Ovary (tissue), 3 donors: ENCODE data around the gene NDUFS7.

Experiments used
- POLR2A ChIP-seq: fragments of 450-650 bp; IDR thresholded peaks from one replicate; pipeline ENCODE4 v1.6.1; 2017; ENCODE audit warnings: antibody characterized with exemption, mild to moderate bottlenecking, moderate library complexity
- TF ChIP-seq, protein P1 (sequence below), 3 donors: fragments of 450-650 bp in 2 of 3; fragments of 200-600 bp in 1 of 3; IDR thresholded peaks; one replicate each; pipeline versions ENCODE4 v1.5.1 to v1.8.0; 2016 to 2022; ENCODE audit warnings: antibody characterized with exemption in 3 of 3, mild to moderate bottlenecking in 1 of 3
- donor health status: DM: no; HTN: no; CAD: no.

DNA sequence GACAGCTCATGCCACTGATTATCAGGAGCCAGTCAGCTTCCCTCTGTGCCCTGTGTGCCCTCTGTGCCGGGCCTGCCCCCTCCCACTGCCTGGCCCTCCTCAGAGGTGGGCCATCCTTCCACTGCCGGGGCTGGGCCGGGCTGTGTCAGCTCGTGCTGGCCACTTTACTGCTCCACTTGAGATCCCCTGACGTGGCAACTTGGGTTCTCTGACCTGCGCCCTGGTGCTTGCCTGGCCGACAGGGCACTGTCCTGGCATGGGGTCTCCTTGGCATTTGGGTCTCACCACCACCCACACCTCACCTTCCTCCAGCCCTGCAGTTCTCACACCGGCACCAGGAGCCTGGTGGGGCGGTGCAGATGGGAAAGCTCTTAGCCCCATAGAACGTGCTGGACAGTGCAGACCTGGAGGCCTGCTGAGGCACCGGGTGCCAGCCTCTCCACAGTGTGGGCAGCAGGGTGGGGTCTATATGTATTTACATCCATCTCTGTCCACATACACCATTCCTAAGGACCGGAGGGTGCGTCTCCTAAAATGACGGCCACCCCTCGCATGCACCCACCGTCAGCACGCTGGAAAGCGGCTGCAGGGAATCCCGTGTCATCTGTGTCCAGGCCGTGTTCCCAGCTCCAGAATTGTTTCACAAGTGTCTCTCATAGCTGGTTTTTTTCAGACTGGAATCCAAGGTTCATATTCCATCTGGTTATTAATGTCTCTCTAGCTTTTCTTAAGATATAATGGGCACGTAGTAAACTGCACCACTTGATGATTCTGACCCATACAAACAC is 35.4 kb downstream of the NDUFS7 start:
- TF ChIP-seq, protein P1, sequence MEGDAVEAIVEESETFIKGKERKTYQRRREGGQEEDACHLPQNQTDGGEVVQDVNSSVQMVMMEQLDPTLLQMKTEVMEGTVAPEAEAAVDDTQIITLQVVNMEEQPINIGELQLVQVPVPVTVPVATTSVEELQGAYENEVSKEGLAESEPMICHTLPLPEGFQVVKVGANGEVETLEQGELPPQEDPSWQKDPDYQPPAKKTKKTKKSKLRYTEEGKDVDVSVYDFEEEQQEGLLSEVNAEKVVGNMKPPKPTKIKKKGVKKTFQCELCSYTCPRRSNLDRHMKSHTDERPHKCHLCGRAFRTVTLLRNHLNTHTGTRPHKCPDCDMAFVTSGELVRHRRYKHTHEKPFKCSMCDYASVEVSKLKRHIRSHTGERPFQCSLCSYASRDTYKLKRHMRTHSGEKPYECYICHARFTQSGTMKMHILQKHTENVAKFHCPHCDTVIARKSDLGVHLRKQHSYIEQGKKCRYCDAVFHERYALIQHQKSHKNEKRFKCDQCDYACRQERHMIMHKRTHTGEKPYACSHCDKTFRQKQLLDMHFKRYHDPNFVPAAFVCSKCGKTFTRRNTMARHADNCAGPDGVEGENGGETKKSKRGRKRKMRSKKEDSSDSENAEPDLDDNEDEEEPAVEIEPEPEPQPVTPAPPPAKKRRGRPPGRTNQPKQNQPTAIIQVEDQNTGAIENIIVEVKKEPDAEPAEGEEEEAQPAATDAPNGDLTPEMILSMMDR (IDR thresholded peaks at IDR 0.05), result no peak
- no peak for TF ChIP-seq POLR2A
